HepG2 (cell line): ENCODE results near the gene SPARC. TPM values are rescaled to one million over a fixed set of nuclear protein-coding genes. Genes with fewer than 3 reads are reported as not detected.

Experiments
- ATAC-seq: fragments of 200-7000 bp; cut with Tn5 transposase; 3 replicates; pipeline ENCODE4 v1.9.1; 2020; ENCODE audit warnings: mild to moderate bottlenecking, moderate library complexity
- BruUV-seq: library from RNA; stranded (reverse); fragments of 400-500 nt; replicated peaks from 2 replicates; lab custom pipeline; 2021; lab: Mats Ljungman, UMichigan
- CTCF ChIA-PET: fragments of 300-600 bp; formaldehyde crosslinking; extraction: SDS; loops from one replicate; lab custom pipeline; 2021; ENCODE audit warnings: low total read pairs, inconsistent platforms, low intra/inter-chr PET ratio; lab: Yijun Ruan, JAX
- POLR2A ChIA-PET: fragments of 350-600 bp; sonication (Branson Sonifier 250); formaldehyde crosslinking; loops from one replicate; lab custom pipeline; 2020; ENCODE audit warnings: antibody characterized with exemption, inconsistent platforms; lab: Yijun Ruan, JAX
- DNase-seq: peaks from one replicate; pipeline ENCODE4 v3.0.0-alpha.2; 2015; ENCODE audit warnings: low spot score
- FAIRE-seq: peaks from 3 replicates; lab custom pipeline; 2011; peaks lifted over from hg19 to GRCh38; lab: Jason Lieb, UNC
- H2AFZ ChIP-seq: one replicate; pipeline ENCODE4 v1.6.1; 2011; ENCODE audit warnings: low read length, inconsistent platforms
- H3K27ac ChIP-seq: fragments of 300-600 bp; 3 replicates; pipeline ENCODE4 v1.8.0; 2011; ENCODE audit warnings: mixed run types, mild to moderate bottlenecking, mixed read lengths, low read length, inconsistent platforms; ENCODE audit not compliant: insufficient read depth; ENCODE audit errors: extremely low read length
- H3K27me3 ChIP-seq, 2 experiments: fragments of 200-600 bp in 1 of 2; 2 replicates in 1 of 2; 3 replicates in 1 of 2; pipeline versions ENCODE4 v1.6.0 to v1.8.0; 2011; ENCODE audit warnings: low read length in 2 of 2, mild to moderate bottlenecking in 2 of 2, moderate library complexity in 2 of 2, inconsistent platforms in 1 of 2; ENCODE audit not compliant: insufficient read depth in 2 of 2, control insufficient read depth in 1 of 2
- H3K36me3 ChIP-seq, 2 experiments: fragments of 200-600 bp in 1 of 2; replicated peaks in 1 of 2; 2 replicates in 1 of 2; 3 replicates in 1 of 2; pipeline versions ENCODE4 v1.5.1 to v1.8.0; 2011; ENCODE audit warnings: low read length in 2 of 2, inconsistent platforms in 1 of 2; ENCODE audit not compliant: insufficient read depth in 2 of 2, control insufficient read depth in 1 of 2
- H3K4me1 ChIP-seq: 2 replicates; pipeline ENCODE4 v1.5.1; 2012; ENCODE audit warnings: low read length, inconsistent platforms; ENCODE audit not compliant: insufficient read depth
- H3K4me2 ChIP-seq: 2 replicates; pipeline ENCODE4 v1.6.0; 2011; ENCODE audit warnings: low read depth, low read length, inconsistent platforms
- H3K4me3 ChIP-seq, 3 experiments: fragments of 200-600 bp in 1 of 3; sonication (generic), shearing (Covaris generic) in 1 of 3; replicated peaks in 1 of 3; 2 replicates each; pipeline ENCODE4 v1.5.1; 2011 to 2016; ENCODE audit warnings: low read length in 3 of 3, inconsistent platforms in 2 of 3, low read depth in 2 of 3, mild to moderate bottlenecking in 2 of 3, control low read depth in 1 of 3, mixed read lengths in 1 of 3; ENCODE audit not compliant: insufficient read depth in 1 of 3
- H3K79me2 ChIP-seq: one replicate; pipeline ENCODE4 v1.6.1; 2011; ENCODE audit warnings: low read length, inconsistent platforms; ENCODE audit not compliant: insufficient read depth
- H3K9ac ChIP-seq: 2 replicates; pipeline ENCODE4 v1.6.0; 2011; ENCODE audit warnings: mild to moderate bottlenecking, low read depth, low read length, inconsistent platforms; ENCODE audit not compliant: insufficient read depth
- H3K9me3 ChIP-seq: 2 replicates; pipeline ENCODE4 v1.5.1; 2012; ENCODE audit warnings: mild to moderate bottlenecking, low read length
- H4K20me1 ChIP-seq: 2 replicates; pipeline ENCODE4 v1.6.0; 2011; ENCODE audit warnings: inconsistent platforms, mild to moderate bottlenecking, low read length, moderate library complexity; ENCODE audit not compliant: insufficient read depth
- ARID2 ChIP-seq: sonication (generic); formaldehyde crosslinking; IDR thresholded peaks from 2 replicates; pipeline ENCODE4 v1.8.1; 2022; ENCODE audit warnings: mild to moderate bottlenecking, missing genetic modification reagents, borderline replicate concordance
- IRF2 ChIP-seq: IDR thresholded peaks from 2 replicates; pipeline ENCODE4 v1.6.1; 2018; ENCODE audit warnings: missing genetic modification reagents, missing compliant biosample characterization
- MTERF4 ChIP-seq: sonication (generic); formaldehyde crosslinking; IDR thresholded peaks from 2 replicates; pipeline ENCODE4 v1.8.0; 2023; ENCODE audit warnings: mild to moderate bottlenecking, missing genetic modification reagents
- MYPOP ChIP-seq: sonication (generic); formaldehyde crosslinking; IDR thresholded peaks from 2 replicates; pipeline ENCODE4 v1.8.1; 2023; ENCODE audit warnings: mild to moderate bottlenecking, moderate library complexity, missing genetic modification reagents
- NFE2L1 ChIP-seq: sonication (generic); formaldehyde crosslinking; IDR thresholded peaks from 2 replicates; pipeline ENCODE4 v1.4.0; 2020; ENCODE audit warnings: missing genetic modification reagents, mild to moderate bottlenecking, borderline replicate concordance
- PPARG ChIP-seq: conservative IDR thresholded peaks from 2 replicates; pipeline ENCODE4 v1.6.1; 2016; ENCODE audit warnings: missing biosample characterization, missing genetic modification reagents
- RARA ChIP-seq: IDR thresholded peaks from 2 replicates; pipeline ENCODE4 v1.6.1; 2016; ENCODE audit warnings: missing genetic modification reagents, missing compliant biosample characterization
- RFXANK ChIP-seq: IDR thresholded peaks from 2 replicates; pipeline ENCODE4 v1.6.1; 2016
- SMARCC2 ChIP-seq: fragments of 450-650 bp; IDR thresholded peaks from 2 replicates; pipeline ENCODE4 v1.6.1; 2017; ENCODE audit warnings: antibody characterized with exemption, mild to moderate bottlenecking
- SMARCE1 ChIP-seq: fragments of 450-650 bp; IDR thresholded peaks from 2 replicates; pipeline ENCODE4 v1.6.1; 2017; ENCODE audit warnings: borderline replicate concordance
- TFAP4 ChIP-seq: sonication (generic); IDR thresholded peaks from 2 replicates; pipeline ENCODE4 v1.6.1; 2016; ENCODE audit warnings: low read depth, borderline replicate concordance
- ZNF253 ChIP-seq: sonication (generic); formaldehyde crosslinking; IDR thresholded peaks from 2 replicates; pipeline ENCODE4 v1.8.0; 2022; ENCODE audit warnings: mild to moderate bottlenecking, missing genetic modification reagents, borderline replicate concordance
- ZNF790 ChIP-seq: sonication (generic); formaldehyde crosslinking; IDR thresholded peaks from 2 replicates; pipeline ENCODE4 v1.8.0; 2022; ENCODE audit warnings: missing genetic modification reagents, mild to moderate bottlenecking, borderline replicate concordance
- WGBS: methylation state at CpG from one replicate; pipeline ENCODE4 v1.1.6; 2017; ENCODE audit warnings: low lambda C conversion rate; 5-methylcytosine and 5-hydroxymethylcytosine counted together
- in situ Hi-C: cut with HindIII; loops from 2 replicates; pipeline ENCODE4 v1.10.0; 2017; ENCODE audit warnings: low pct_unique_long_range_greater_than_20kb; ENCODE audit not compliant: extremely low pct_ligation_motif_present
- intact Hi-C: fragments of 100-400 bp; cut with micrococcal nuclease; formaldehyde crosslinking; loops from one replicate; pipeline ENCODE4 v1.10.0; 2022; ENCODE audit not compliant: unreplicated experiment
- polyA plus RNA-seq, 8 experiments: library from polyadenylated mRNA; depleted of rRNA in 3 of 8; stranded (reverse) in 7 of 8; unstranded in 1 of 8; fragments of >200 nt; fragmentation: Illumina TruSeq in 4 of 8; extraction: Trizol in 4 of 8; gene quantifications; 2 replicates each; pipeline versions ENCODE4 v1.2.1 to v1.2.3, GENCODE V29; 2011 to 2016; ENCODE audit warnings: low read depth in 4 of 8, missing spikeins in 1 of 8, mixed read lengths in 1 of 8; ENCODE audit not compliant: insufficient read depth in 1 of 8
- total RNA-seq, 5 experiments: library from RNA; depleted of rRNA; stranded (reverse); fragments of >200 nt; fragmentation: Illumina TruSeq; extraction: Trizol; gene quantifications; 2 replicates each; pipeline ENCODE4 v1.2.3, GENCODE V29; 2016; ENCODE audit warnings: low read depth in 1 of 5

SPARC gene
- total and polyA plus RNA-seq, 2 of the 13 experiments (the other 11 are each of a cell fraction or from before 2014, with no cell fraction given), result 76.7 to 192 TPM

GRCh38 chr5:151706906-151707305, 20.2 kb upstream of the SPARC start:
- CTCF ChIA-PET, result interaction anchor here (0.7 kb wide), 1 partner anchor 298 kb away, joined by 4 read pairs; no protein-coding TSS in a partner anchor
- no peak overlapping the region for H3K4me3 ChIP-seq
- no peak for DNase-seq
- no peaks in the 10 kb centered on the region for H3K9me3 ChIP-seq
- no peak for ATAC-seq
- peaks cover 38% of the 10 kb centered on the region for H3K4me1 ChIP-seq
- FAIRE-seq, result no peak
- H3K4me2 ChIP-seq, result no peak overlapping the region
- no peak for TF ChIP-seq MTERF4 (CRISPR knock-in tag)
- no peak for TF ChIP-seq IRF2
- no peak for TF ChIP-seq MYPOP
- no peak overlapping the region for H2AFZ ChIP-seq
- no peaks in the 10 kb centered on the region for H3K79me2 ChIP-seq
- no peaks in the 10 kb centered on the region; a peak in 1 of 5 replicates for H3K27me3 ChIP-seq
- no peak overlapping the region for H3K9ac ChIP-seq
- H4K20me1 ChIP-seq, result no peaks in the 10 kb centered on the region
- in situ Hi-C loops (no loop called here), intact Hi-C loops (no loop called here)
- no TSS peak for BruUV-seq
- POLR2A ChIA-PET, result no interaction called here
- H3K36me3 ChIP-seq, result no peaks in the 10 kb centered on the region
- H3K27ac ChIP-seq, result no peak overlapping the region

- Histone ChIP-seq H3K27ac (no peak overlapping the region), H3K4me3 (no peak overlapping the region), H4K20me1 (no peaks in the 10 kb centered on the region), H3K4me1 (peaks cover 60% of the 10 kb centered on the region), H3K27me3 (no peaks in the 10 kb centered on the region), H3K9me3 (no peaks in the 10 kb centered on the region), H3K79me2 (no peaks in the 10 kb centered on the region), H3K4me2 (peak overlapping the region; percentile 28; the same call in 1 of the 2 replicates), H2AFZ (no peak overlapping the region), H3K9ac (no peak overlapping the region), H3K36me3 (no peaks in the 10 kb centered on the region)
- intact Hi-C loops, result no loop called here
- in situ Hi-C loops, result no loop called here
- POLR2A ChIA-PET, result interaction anchor here (2.4 kb wide), 1 partner anchor 10 kb away, joined by 11 read pairs; no protein-coding TSS in a partner anchor
- CTCF ChIA-PET, result no interaction called here
- ATAC-seq (peak; percentile 42; the same call in 2 of the 3 replicates), FAIRE-seq (peak; percentile 47), DNase-seq (no peak)
- BruUV-seq, result no TSS peak
- WGBS, result 2% methylated on average over 1 of the region's 1 CpG
- TF ChIP-seq PPARG (CRISPR knock-in tag), result peak; percentile 49
- TF ChIP-seq SMARCE1, result no peak
- 0 out of 2 replicates have a peak, but pooled peaks have one; percentile 14 for TF ChIP-seq RARA (CRISPR knock-in tag)
- no peak for TF ChIP-seq ZNF790 (CRISPR knock-in tag)
- no peak for TF ChIP-seq RFXANK (CRISPR knock-in tag)
- TF ChIP-seq NFE2L1, result no peak
- no peak for TF ChIP-seq ZNF253
- TF ChIP-seq ARID2 (CRISPR knock-in tag), result no peak
- no peak for TF ChIP-seq TFAP4
- TF ChIP-seq SMARCC2, result no peak
Observed at GRCh38 chr5:151703780-151704179, 17.1 kb upstream of the SPARC start.
